HCT116 (cell line): ENCODE measurements around the gene SWT1. TPM values are rescaled to one million over a fixed set of nuclear protein-coding genes. Genes with fewer than 3 reads are reported as not detected.

ENCODE experiments used
- ATAC-seq: fragments of 200-7000 bp; cut with Tn5 transposase; 2 replicates; pipeline ENCODE4 v1.9.1; 2020; ENCODE audit warnings: mild to moderate bottlenecking, moderate library complexity
- BruUV-seq: library from RNA; stranded (reverse); fragments of 400-500 nt; replicated peaks from 2 replicates; lab custom pipeline; 2021; lab: Mats Ljungman, UMichigan
- CTCF ChIA-PET: fragments of 300-600 bp; sonication (Branson Sonifier 250); formaldehyde crosslinking; loops from one replicate; lab custom pipeline; 2021; ENCODE audit warnings: antibody characterized with exemption; lab: Charles Lee
- POLR2A ChIA-PET: fragments of 300-600, 350-600 bp; sonication (Branson Sonifier 250); formaldehyde crosslinking; loops from one replicate; lab custom pipeline; 2021; ENCODE audit warnings: antibody characterized with exemption; lab: Charles Lee
- RAD21 ChIA-PET, 2 experiments: fragments of 300-600 bp; sonication (Branson Sonifier 250); formaldehyde crosslinking; loops; one replicate each; lab custom pipeline; 2023; ENCODE audit warnings: low total read pairs in 2 of 2; ENCODE audit not compliant: uncharacterized antibody in 2 of 2, unreplicated experiment in 2 of 2, low non-redundant PET in 1 of 2; lab: Charles Lee
- DNase-seq: peaks from one replicate; pipeline ENCODE4 v3.0.0-alpha.2; 2010; ENCODE audit warnings: low read depth, low spot score
- H2AFZ ChIP-seq: fragments of 200-600 bp; shearing (Covaris generic), sonication (generic); 2 replicates; pipeline ENCODE4 v1.6.1; 2017; ENCODE audit warnings: low read depth, mixed run types, mixed read lengths, antibody characterized with exemption, low read length; ENCODE audit not compliant: poor library complexity, severe bottlenecking
- H3K27ac ChIP-seq: 2 replicates; pipeline ENCODE4 v1.5.1; 2012; ENCODE audit warnings: low read depth, low read length
- H3K27me3 ChIP-seq: fragments of 200-600 bp; sonication (generic); 2 replicates; pipeline ENCODE4 v1.6.1; 2016; ENCODE audit warnings: mixed run types, low read length, mixed read lengths; ENCODE audit not compliant: insufficient read depth
- H3K36me3 ChIP-seq, 2 experiments: fragments of 200-500 bp in 1 of 2; fragments of 200-600 bp in 1 of 2; sonication (Bioruptor generic) in 1 of 2; sonication (generic) in 1 of 2; 2 replicates each; pipeline versions ENCODE4 v1.5.1 to v1.6.1; 2014 to 2016; ENCODE audit warnings: low read length in 2 of 2, inconsistent platforms in 1 of 2, mixed read lengths in 1 of 2, mixed run types in 1 of 2; ENCODE audit not compliant: insufficient read depth in 2 of 2, control insufficient read depth in 1 of 2
- H3K4me1 ChIP-seq, 2 experiments: fragments of 200-600 bp in 1 of 2; sonication (generic) in 1 of 2; 2 replicates each; pipeline versions ENCODE4 v1.5.1 to v1.6.1; 2012 to 2017; ENCODE audit warnings: low read length in 2 of 2, inconsistent platforms in 1 of 2, mild to moderate bottlenecking in 1 of 2, mixed read lengths in 1 of 2, mixed run types in 1 of 2, moderate library complexity in 1 of 2; ENCODE audit not compliant: insufficient read depth in 2 of 2, control insufficient read depth in 1 of 2
- H3K4me2 ChIP-seq: fragments of 200-600 bp; sonication (generic); 2 replicates; pipeline ENCODE4 v1.6.1; 2017; ENCODE audit warnings: mixed run types, low read length, mixed read lengths
- H3K4me3 ChIP-seq, 2 experiments: fragments of 200-600 bp in 1 of 2; sonication (generic) in 1 of 2; replicated peaks in 1 of 2; 2 replicates each; pipeline ENCODE4 v1.5.1; 2011 to 2016; ENCODE audit warnings: low read length in 2 of 2, control low read depth in 1 of 2, low read depth in 1 of 2, mild to moderate bottlenecking in 1 of 2, mixed read lengths in 1 of 2, mixed run types in 1 of 2
- H3K79me2 ChIP-seq: fragments of 200-600 bp; sonication (generic); 2 replicates; pipeline ENCODE4 v1.6.1; 2017; ENCODE audit warnings: mild to moderate bottlenecking, mixed run types, low read length, moderate library complexity, mixed read lengths; ENCODE audit not compliant: insufficient read depth
- H3K9ac ChIP-seq: fragments of 200-600 bp; sonication (generic); 2 replicates; pipeline ENCODE4 v1.6.1; 2016; ENCODE audit warnings: low read length, mixed read lengths
- H3K9me2 ChIP-seq: fragments of 200-600 bp; sonication (generic), shearing (Covaris generic); 2 replicates; pipeline ENCODE4 v1.6.1; 2017; ENCODE audit warnings: mixed run types, mild to moderate bottlenecking, moderate library complexity; ENCODE audit not compliant: insufficient read depth
- H3K9me3 ChIP-seq, 2 experiments: fragments of 200-500 bp in 1 of 2; fragments of 200-600 bp in 1 of 2; sonication (Bioruptor generic) in 1 of 2; sonication (generic) in 1 of 2; 2 replicates each; pipeline ENCODE4 v1.6.1; 2014 to 2017; ENCODE audit warnings: low read length in 2 of 2, mixed read lengths in 2 of 2, inconsistent platforms in 1 of 2, low read depth in 1 of 2, mild to moderate bottlenecking in 1 of 2, mixed run types in 1 of 2, moderate library complexity in 1 of 2; ENCODE audit not compliant: control insufficient read depth in 1 of 2, insufficient read depth in 1 of 2
- H4K20me1 ChIP-seq: fragments of 200-600 bp; sonication (generic), shearing (Covaris generic); 2 replicates; pipeline ENCODE4 v1.6.1; 2017; ENCODE audit warnings: mixed run types, mild to moderate bottlenecking, moderate library complexity; ENCODE audit not compliant: insufficient read depth
- ATF3 ChIP-seq: IDR thresholded peaks from 2 replicates; pipeline ENCODE4 v1.6.1; 2012
- CEBPB ChIP-seq: IDR thresholded peaks from 2 replicates; pipeline ENCODE4 v1.6.1; 2012; ENCODE audit warnings: low read depth
- CTCF ChIP-seq, 3 experiments: fragments of 200-600 bp in 1 of 3; sonication (generic) in 1 of 3; IDR thresholded peaks in 2 of 3; conservative IDR thresholded peaks in 1 of 3; 2 replicates each; pipeline ENCODE4 v1.5.1; 2012 to 2017; ENCODE audit warnings: low read depth in 2 of 3, low read length in 2 of 3, antibody characterized with exemption in 1 of 3, borderline replicate concordance in 1 of 3, control low read depth in 1 of 3, mild to moderate bottlenecking in 1 of 3, mixed read lengths in 1 of 3, mixed run types in 1 of 3, moderate library complexity in 1 of 3; ENCODE audit not compliant: insufficient read depth in 1 of 3
- EGR1 ChIP-seq: IDR thresholded peaks from 2 replicates; pipeline ENCODE4 v1.6.1; 2012; ENCODE audit warnings: low read depth
- EZH2 ChIP-seq: fragments of 200-600 bp; sonication (generic); IDR thresholded peaks from 2 replicates; pipeline ENCODE4 v1.6.1; 2017; ENCODE audit warnings: antibody characterized with exemption, mixed run types
- FOSL1 ChIP-seq: IDR thresholded peaks from 2 replicates; pipeline ENCODE4 v1.6.1; 2012; ENCODE audit warnings: low read depth
- JUND ChIP-seq: IDR thresholded peaks from 2 replicates; pipeline ENCODE4 v1.6.1; 2012
- POLR2AphosphoS5 ChIP-seq: IDR thresholded peaks from 2 replicates; pipeline ENCODE4 v1.6.1; 2011; ENCODE audit warnings: mild to moderate bottlenecking, low read depth, low read length, moderate library complexity
- RAD21 ChIP-seq: IDR thresholded peaks from 2 replicates; pipeline ENCODE4 v1.6.1; 2012; ENCODE audit warnings: low read depth, mild to moderate bottlenecking
- SIN3A ChIP-seq: IDR thresholded peaks from 2 replicates; pipeline ENCODE4 v1.6.1; 2012; ENCODE audit warnings: low read depth
- SP1 ChIP-seq: IDR thresholded peaks from 2 replicates; pipeline ENCODE4 v1.6.1; 2012; ENCODE audit warnings: low read depth
- SRF ChIP-seq: IDR thresholded peaks from 2 replicates; pipeline ENCODE4 v1.6.1; 2012; ENCODE audit warnings: low read depth
- TCF7L2 ChIP-seq: IDR thresholded peaks from 2 replicates; pipeline ENCODE4 v1.7.0; 2011; ENCODE audit warnings: borderline replicate concordance, inconsistent platforms; ENCODE audit not compliant: insufficient read depth, insufficient read length; ENCODE audit errors: extremely low read depth
- YY1 ChIP-seq: IDR thresholded peaks from 2 replicates; pipeline ENCODE4 v1.6.1; 2011; ENCODE audit warnings: low read length, low read depth, moderate library complexity, mild to moderate bottlenecking; ENCODE audit not compliant: insufficient replicate concordance; ENCODE audit errors: extremely low read depth
- ZBTB33 ChIP-seq: IDR thresholded peaks from 2 replicates; pipeline ENCODE4 v1.6.1; 2011; ENCODE audit warnings: mild to moderate bottlenecking, low read length, moderate library complexity; ENCODE audit not compliant: insufficient replicate concordance; ENCODE audit errors: extremely low read depth
- ZFX ChIP-seq: fragments of 450-650 bp; IDR thresholded peaks from 2 replicates; pipeline ENCODE4 v1.6.1; 2017
- ZNF274 ChIP-seq: fragments of 200-500 bp; sonication (Bioruptor generic); IDR thresholded peaks from 2 replicates; pipeline ENCODE4 v1.6.1; 2014; ENCODE audit warnings: mild to moderate bottlenecking, low read depth, low read length, inconsistent platforms
- intact Hi-C: fragments of 100-400 bp; cut with micrococcal nuclease; formaldehyde crosslinking; loops from 2 replicates; pipeline ENCODE4 v1.10.0; 2022
- total RNA-seq: library from RNA; stranded (reverse); gene quantifications from one replicate; pipeline ENCODE4 v1.2.1, GENCODE V29; 2021; ENCODE audit not compliant: unreplicated experiment
- TF ChIP-seq, protein P1 (sequence below): IDR thresholded peaks from 2 replicates; pipeline ENCODE4 v1.6.1; 2012; ENCODE audit warnings: low read depth

The SWT1 gene
- total RNA-seq, 1 experiment from 2014 or later = 3.3 TPM

GRCh38 chr1:185334182-185334581, 177.2 kb downstream of the SWT1 start:
- Histone ChIP-seq H3K9me3 (no peaks in the 10 kb centered on the region), H4K20me1 (no peaks in the 10 kb centered on the region), H3K4me2 (no peak overlapping the region), H2AFZ (no peak overlapping the region), H3K36me3 (no peaks in the 10 kb centered on the region), H3K4me3 (no peak overlapping the region), H3K9ac (no peak overlapping the region), H3K79me2 (no peaks in the 10 kb centered on the region), H3K27me3 (no peaks in the 10 kb centered on the region), H3K27ac (no peak overlapping the region), H3K4me1 (no peaks in the 10 kb centered on the region), H3K9me2 (0 out of 2 replicates have a peak, but pooled peaks cover 4% of the 10 kb centered on the region)
- POLR2A ChIA-PET = no interaction called here
- TF ChIP-seq CTCF (IDR thresholded peaks at IDR 0.05 in 2 of 3, conservative IDR thresholded peaks at IDR 0.05 in 1 of 3; ENCODE audit: borderline replicate concordance in 1 of 3, insufficient read depth in 1 of 3, low read depth in 2 of 3, low read length in 2 of 3) (no peak), ZNF274 (no peak), EGR1 (no peak), ZBTB33 (no peak), POLR2AphosphoS5 (no peak), SRF (no peak), SP1 (no peak), ZFX (no peak), RAD21 (no peak), FOSL1 (no peak), ATF3 (no peak), EZH2 (no peak), SIN3A (no peak), CEBPB (no peak), TCF7L2 (no peak), YY1 (no peak), JUND (no peak)
- TF ChIP-seq, protein P1, sequence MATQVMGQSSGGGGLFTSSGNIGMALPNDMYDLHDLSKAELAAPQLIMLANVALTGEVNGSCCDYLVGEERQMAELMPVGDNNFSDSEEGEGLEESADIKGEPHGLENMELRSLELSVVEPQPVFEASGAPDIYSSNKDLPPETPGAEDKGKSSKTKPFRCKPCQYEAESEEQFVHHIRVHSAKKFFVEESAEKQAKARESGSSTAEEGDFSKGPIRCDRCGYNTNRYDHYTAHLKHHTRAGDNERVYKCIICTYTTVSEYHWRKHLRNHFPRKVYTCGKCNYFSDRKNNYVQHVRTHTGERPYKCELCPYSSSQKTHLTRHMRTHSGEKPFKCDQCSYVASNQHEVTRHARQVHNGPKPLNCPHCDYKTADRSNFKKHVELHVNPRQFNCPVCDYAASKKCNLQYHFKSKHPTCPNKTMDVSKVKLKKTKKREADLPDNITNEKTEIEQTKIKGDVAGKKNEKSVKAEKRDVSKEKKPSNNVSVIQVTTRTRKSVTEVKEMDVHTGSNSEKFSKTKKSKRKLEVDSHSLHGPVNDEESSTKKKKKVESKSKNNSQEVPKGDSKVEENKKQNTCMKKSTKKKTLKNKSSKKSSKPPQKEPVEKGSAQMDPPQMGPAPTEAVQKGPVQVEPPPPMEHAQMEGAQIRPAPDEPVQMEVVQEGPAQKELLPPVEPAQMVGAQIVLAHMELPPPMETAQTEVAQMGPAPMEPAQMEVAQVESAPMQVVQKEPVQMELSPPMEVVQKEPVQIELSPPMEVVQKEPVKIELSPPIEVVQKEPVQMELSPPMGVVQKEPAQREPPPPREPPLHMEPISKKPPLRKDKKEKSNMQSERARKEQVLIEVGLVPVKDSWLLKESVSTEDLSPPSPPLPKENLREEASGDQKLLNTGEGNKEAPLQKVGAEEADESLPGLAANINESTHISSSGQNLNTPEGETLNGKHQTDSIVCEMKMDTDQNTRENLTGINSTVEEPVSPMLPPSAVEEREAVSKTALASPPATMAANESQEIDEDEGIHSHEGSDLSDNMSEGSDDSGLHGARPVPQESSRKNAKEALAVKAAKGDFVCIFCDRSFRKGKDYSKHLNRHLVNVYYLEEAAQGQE = no peak
- RAD21 ChIA-PET = no interaction called here
- intact Hi-C loops = no loop called here
- no peak for DNase-seq
- BruUV-seq = no TSS peak
- no peak for ATAC-seq
- CTCF ChIA-PET = no interaction called here
